Measurements from ENCODE around the gene KCNS3. TPM values are rescaled to one million over a fixed set of nuclear protein-coding genes. Genes with fewer than 3 reads are reported as not detected.
"Not testable (repeated sequence)": the region's sequence is repeated elsewhere in the genome, so short reads cannot be mapped to it uniquely, and the experiment has no call there.

KCNS3 gene
- polyA plus RNA-seq, 1 donor from 2014 or later, result not detected

DNA sequence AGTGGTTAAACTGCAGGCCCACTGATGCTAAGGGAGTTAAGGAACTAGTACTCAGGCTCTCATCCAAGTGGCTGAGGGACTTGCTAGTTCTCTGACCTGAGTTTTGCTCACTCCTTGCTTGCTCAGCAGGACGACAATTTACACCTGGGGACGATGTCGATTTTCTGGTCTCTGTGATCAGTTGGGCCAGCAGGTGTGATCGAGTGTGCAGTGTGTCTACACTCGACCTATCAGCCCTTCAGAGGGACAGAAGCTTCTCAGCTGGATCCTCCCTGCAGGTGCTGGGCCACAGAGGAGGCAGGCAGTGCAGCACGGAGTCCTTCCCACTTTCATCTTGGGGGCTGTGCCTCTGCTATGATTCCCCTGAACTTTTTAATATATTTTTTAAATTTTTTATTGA lies 71.5 kb downstream of the KCNS3 start:
- no peaks in the 10 kb centered on the region for H3K36me3 Mint-ChIP-seq
- H3K27me3 Mint-ChIP-seq, result peaks cover 6% of the 10 kb centered on the region
- H3K27ac Mint-ChIP-seq, result no peak overlapping the region
- H3K9me3 Mint-ChIP-seq, result no peaks in the 10 kb centered on the region
- H3K4me1 Mint-ChIP-seq, result no peaks in the 10 kb centered on the region
- H3K4me3 Mint-ChIP-seq, result no peak overlapping the region

DNA sequence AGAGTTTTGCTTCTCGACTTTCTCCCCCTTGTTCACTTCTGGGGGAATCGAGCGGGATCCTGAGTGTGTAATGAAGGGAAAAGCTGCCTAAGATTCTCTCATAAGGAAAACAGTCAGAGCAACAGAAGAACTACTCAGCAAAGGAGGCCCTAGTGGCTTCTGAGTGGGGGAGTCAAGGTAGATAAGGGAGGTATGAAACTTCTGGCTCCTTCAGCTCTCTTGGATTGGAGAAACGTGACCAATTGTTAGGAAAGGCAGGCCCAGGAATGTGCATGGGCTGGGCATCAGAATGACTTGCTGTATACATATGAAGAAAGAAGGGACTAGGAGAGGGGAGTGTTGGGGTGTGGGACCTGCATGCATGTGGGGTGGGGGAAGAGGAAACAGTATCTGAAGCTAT lies 73.1 kb downstream of the KCNS3 start:
- H3K27me3 Mint-ChIP-seq, result peaks cover 11% of the 10 kb centered on the region
- no peaks in the 10 kb centered on the region for H3K36me3 Mint-ChIP-seq
- no peaks in the 10 kb centered on the region for H3K9me3 Mint-ChIP-seq
- H3K4me1 Mint-ChIP-seq, result no peaks in the 10 kb centered on the region
- H3K27ac Mint-ChIP-seq, result no peak overlapping the region
- H3K4me3 Mint-ChIP-seq, result no peak overlapping the region

DNA sequence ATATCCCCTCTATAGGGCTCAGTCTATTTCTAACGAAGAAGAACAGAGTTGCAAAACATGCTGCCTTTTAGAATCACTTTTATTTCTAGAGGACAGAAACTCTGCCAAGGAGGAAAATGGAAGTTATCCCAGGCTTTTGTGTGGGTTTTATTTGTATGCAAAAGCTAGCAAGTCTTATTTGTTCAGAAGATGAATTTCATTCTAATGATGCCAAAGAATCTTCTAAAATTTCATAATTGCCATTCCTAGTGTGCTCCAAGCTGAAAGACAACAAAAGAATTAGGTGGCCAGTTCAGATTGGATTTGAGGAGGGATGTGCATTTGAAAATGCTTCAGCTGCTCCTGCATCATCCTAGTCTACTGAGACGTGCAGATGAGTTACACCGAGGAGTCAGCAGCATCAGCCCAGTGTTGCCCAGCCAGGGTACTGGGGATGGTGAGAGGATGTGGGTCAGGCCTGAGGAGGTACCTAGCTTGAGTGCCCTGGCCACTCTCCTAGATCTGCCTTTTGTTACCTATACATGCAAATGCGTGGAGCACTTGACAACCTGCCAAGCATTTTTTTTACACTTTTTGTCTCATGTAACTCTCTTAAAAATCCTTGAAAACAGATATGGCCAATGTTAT lies 80.1 kb downstream of the KCNS3 start:
- Mint-ChIP-seq H3K4me3 (no peak overlapping the region), H3K9me3 (peaks cover 0 to 2% (median 0%) of the 10 kb centered on the region in 3 donors), H3K4me1 (no peaks in the 10 kb centered on the region), H3K27me3 (peaks cover 13% of the 10 kb centered on the region), H3K27ac (no peak overlapping the region), H3K36me3 (no peaks in the 10 kb centered on the region)

DNA sequence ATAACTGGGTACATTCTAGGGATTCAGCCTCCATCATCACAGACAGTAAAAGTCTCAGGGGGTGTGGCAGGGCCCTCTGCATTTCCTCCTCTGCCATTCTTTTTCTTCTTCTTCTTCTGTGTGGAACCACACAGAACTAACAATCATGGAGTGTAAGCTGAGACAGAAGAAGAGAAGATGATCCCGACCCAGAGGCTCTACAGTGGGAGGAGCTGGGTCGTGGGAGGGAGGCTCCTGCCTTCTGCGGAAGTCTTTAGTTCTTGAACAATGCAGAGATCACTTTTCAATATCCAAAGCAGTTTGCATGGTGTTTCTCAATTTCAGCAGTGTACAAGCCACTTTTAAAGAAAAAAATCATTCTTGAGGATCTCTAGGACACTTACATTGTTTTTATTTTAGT lies 80.9 kb downstream of the KCNS3 start:
- no peak overlapping the region for H3K4me3 Mint-ChIP-seq
- H3K27me3 Mint-ChIP-seq, result peaks cover 13% of the 10 kb centered on the region
- H3K36me3 Mint-ChIP-seq, result no peaks in the 10 kb centered on the region
- H3K27ac Mint-ChIP-seq, result no peak overlapping the region
- H3K9me3 Mint-ChIP-seq, result peaks cover 0 to 2% (median 0%) of the 10 kb centered on the region in 3 donors
- no peaks in the 10 kb centered on the region for H3K4me1 Mint-ChIP-seq

DNA sequence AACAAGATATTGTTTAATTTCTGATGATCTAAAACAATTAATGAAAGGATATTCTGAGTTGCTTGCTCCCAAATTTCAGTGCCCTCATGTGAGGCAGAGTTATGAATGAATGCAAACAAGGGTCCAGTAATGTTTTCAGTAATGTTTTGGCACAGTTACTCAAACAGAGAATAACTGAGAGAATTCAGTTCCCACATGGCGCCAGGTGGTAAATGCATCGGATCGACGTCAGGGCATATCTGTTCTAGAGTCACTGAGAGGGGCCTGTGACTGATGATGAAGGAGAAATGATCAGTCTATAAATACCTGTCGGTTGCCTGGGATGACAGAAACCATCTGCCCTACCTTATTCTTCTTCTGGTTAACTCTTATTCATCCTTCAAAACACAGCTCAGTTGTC lies 81.4 kb downstream of the KCNS3 start:
- Mint-ChIP-seq H3K4me3 (no peak overlapping the region), H3K27me3 (peaks cover 13% of the 10 kb centered on the region), H3K36me3 (no peaks in the 10 kb centered on the region), H3K4me1 (no peaks in the 10 kb centered on the region), H3K27ac (no peak overlapping the region), H3K9me3 (peaks cover 0 to 2% (median 0%) of the 10 kb centered on the region in 3 donors)

DNA sequence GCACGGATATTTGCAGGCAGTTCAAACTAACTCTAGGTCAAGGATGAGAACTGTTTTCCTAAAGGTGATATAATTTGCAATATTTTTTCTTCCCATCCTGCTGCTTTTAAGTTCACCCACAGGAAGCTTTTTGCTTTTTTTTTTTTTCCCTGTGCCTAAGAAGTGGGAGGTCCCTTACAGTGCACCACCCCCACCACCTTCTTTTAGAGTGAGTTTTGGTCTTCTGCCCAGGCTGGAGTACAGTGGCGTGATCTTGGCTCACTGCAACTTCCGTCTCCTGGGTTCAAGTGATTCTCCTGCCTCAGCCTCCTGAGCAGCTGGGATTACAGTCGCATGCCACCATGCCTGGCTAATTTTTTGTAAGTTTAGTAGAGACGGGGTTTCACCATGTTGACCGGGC lies 82.5 kb downstream of the KCNS3 start:
- Mint-ChIP-seq H3K27ac (no peak overlapping the region), H3K4me3 (no peak overlapping the region), H3K27me3 (peaks cover 7% of the 10 kb centered on the region), H3K36me3 (no peaks in the 10 kb centered on the region), H3K9me3 (peaks cover 0 to 2% (median 2%) of the 10 kb centered on the region in 3 donors), H3K4me1 (no peaks in the 10 kb centered on the region)

DNA sequence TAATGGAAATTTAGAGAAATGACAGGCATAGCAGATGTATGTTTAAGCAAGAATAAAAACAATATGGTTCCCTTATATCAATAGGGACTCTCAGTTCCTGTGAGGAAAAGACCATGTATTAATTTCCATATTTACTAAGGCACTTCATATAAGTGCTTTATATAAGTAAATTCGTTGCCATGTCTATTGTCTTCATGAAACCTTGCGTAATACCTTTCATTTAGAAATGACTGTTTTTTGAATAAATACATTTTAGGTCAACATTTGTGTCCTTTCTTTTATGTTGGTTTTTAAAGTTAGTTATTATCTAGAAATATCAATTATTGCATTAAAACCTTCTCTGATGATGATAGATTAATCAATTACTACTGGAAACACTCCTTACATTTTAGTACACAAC lies 83.3 kb downstream of the KCNS3 start:
- peaks cover 0 to 5% (median 0%) of the 10 kb centered on the region in 3 donors for H3K4me1 Mint-ChIP-seq
- no peak overlapping the region for H3K27ac Mint-ChIP-seq
- H3K9me3 Mint-ChIP-seq, result peaks cover 0 to 2% (median 2%) of the 10 kb centered on the region in 3 donors
- H3K4me3 Mint-ChIP-seq, result no peak overlapping the region
- peaks cover 11% of the 10 kb centered on the region for H3K27me3 Mint-ChIP-seq
- H3K36me3 Mint-ChIP-seq, result no peaks in the 10 kb centered on the region

DNA sequence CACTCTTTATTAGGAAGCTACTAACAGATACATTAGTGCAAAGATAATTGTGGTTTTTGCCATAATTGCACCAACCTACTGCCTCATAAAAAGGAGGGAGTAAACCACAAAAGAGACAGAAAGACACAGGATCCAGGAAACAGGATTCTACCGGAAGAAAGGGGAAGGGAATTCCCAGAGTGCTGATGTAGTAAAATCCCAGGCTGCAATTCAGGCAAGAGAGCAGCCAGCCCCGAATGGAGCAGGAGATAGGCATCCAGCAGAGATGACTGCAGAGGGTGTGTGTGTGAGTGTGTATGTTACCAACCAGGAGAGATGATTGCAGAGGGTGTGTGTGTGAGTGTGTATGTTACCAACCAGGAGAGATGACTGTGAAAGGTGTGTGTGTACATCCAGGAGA lies 84.4 kb downstream of the KCNS3 start:
- H3K9me3 Mint-ChIP-seq, result peaks cover 0 to 2% (median 2%) of the 10 kb centered on the region in 3 donors
- no peak overlapping the region for H3K27ac Mint-ChIP-seq
- peaks cover 0 to 10% (median 0%) of the 10 kb centered on the region in 3 donors for H3K4me1 Mint-ChIP-seq
- H3K4me3 Mint-ChIP-seq, result no peak overlapping the region
- no peaks in the 10 kb centered on the region for H3K36me3 Mint-ChIP-seq
- peaks cover 10% of the 10 kb centered on the region for H3K27me3 Mint-ChIP-seq

DNA sequence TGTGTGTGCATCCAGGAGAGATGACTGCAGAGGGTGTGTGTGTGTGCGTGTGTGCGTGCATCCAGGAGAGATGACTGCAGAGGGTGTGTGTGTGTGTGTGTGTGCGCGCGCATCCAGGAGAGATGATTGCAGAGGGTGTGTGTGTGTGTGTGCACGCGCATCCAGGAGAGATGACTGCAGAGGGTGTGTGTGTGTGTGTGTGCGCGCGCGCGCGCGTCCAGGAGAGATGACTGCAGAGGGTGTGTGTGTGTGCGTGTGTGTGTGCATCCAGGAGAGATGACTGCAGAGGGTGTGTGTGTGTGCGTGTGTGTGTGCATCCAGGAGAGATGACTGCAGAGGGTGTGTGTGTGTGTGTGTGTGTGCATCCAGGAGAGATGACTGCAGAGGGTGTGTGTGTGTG lies 85.1 kb downstream of the KCNS3 start:
- H3K27me3 Mint-ChIP-seq, result peaks cover 12% of the 10 kb centered on the region
- not testable (repeated sequence) for H3K27ac Mint-ChIP-seq, H3K36me3 Mint-ChIP-seq, H3K9me3 Mint-ChIP-seq, H3K4me3 Mint-ChIP-seq
- H3K4me1 Mint-ChIP-seq, result peaks cover 0 to 10% (median 0%) of the 10 kb centered on the region in 3 donors

DNA sequence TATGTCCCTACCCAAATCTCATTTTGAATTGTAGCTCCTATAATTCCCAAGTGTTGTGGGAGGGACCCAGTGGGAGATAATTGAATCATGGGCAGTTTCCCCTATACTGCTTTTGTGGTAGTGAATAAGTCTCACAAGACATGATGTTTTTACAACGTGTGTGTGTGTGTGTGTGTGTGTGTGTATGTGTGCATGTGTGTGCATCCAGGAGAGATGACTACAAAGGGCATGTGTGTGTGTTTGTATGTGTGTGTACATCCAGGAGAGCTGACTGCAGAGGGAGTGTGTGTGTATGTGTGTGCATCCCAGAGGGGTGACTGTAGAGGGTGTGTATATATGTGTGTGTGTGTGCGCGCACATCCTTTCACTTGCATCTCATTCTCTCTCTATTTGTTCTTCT lies 86.7 kb downstream of the KCNS3 start:
- H3K9me3 Mint-ChIP-seq, result peaks cover 0 to 3% (median 2%) of the 10 kb centered on the region in 3 donors
- peaks cover 10% of the 10 kb centered on the region for H3K27me3 Mint-ChIP-seq
- H3K36me3 Mint-ChIP-seq, result no peaks in the 10 kb centered on the region
- H3K27ac Mint-ChIP-seq, result no peak overlapping the region
- peaks cover 0 to 10% (median 0%) of the 10 kb centered on the region in 3 donors for H3K4me1 Mint-ChIP-seq
- no peak overlapping the region for H3K4me3 Mint-ChIP-seq

DNA sequence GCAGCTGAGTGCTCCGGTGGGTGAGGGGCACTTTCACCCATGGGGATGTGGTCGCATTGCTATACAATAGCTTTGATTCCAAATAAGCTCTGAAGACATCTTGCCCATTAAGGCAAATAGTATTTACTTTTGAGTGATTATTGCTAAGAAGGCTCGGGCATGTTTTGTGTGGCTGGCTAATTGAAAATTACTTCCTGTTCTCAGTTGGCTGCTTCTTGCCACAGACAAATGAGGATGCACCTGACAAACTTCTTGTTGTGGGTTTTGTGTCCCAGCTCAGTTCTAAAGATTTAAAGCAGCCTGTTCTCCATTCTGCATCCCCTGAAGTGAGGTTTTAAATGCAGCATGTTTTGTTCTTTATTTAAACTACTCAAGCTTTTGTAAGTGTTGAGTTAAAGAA lies 88.3 kb downstream of the KCNS3 start:
- Mint-ChIP-seq H3K27me3 (peaks cover 13% of the 10 kb centered on the region), H3K9me3 (peaks cover 0 to 3% (median 2%) of the 10 kb centered on the region in 3 donors), H3K4me1 (peaks cover 0 to 10% (median 0%) of the 10 kb centered on the region in 3 donors), H3K4me3 (no peak overlapping the region), H3K36me3 (no peaks in the 10 kb centered on the region), H3K27ac (no peak overlapping the region)

DNA sequence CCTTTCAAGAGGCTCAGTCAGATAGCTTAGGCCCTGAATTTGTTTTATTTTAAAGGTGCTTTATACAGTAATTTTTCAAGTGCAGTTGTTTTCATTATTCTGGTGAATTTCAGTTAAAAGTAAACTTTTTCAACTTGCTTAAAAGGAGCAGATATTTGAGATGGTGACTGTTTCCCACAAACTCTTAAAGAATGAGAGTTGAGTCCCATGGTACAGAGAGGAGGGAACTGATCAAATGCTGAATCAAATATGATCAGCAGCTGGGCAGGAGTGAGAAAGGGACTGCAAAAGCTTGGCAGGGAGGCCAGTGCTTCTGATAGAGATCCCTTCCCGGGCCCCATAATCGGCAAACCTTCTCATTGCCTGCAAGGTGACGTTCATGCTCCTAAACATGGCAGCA lies 91.2 kb downstream of the KCNS3 start:
- H3K4me3 Mint-ChIP-seq, result no peak overlapping the region
- no peaks in the 10 kb centered on the region for H3K36me3 Mint-ChIP-seq
- peaks cover 0 to 2% (median 1%) of the 10 kb centered on the region in 3 donors for H3K9me3 Mint-ChIP-seq
- H3K27ac Mint-ChIP-seq, result no peak overlapping the region
- peaks cover 0 to 10% (median 0%) of the 10 kb centered on the region in 3 donors for H3K4me1 Mint-ChIP-seq
- H3K27me3 Mint-ChIP-seq, result peaks cover 11% of the 10 kb centered on the region

DNA sequence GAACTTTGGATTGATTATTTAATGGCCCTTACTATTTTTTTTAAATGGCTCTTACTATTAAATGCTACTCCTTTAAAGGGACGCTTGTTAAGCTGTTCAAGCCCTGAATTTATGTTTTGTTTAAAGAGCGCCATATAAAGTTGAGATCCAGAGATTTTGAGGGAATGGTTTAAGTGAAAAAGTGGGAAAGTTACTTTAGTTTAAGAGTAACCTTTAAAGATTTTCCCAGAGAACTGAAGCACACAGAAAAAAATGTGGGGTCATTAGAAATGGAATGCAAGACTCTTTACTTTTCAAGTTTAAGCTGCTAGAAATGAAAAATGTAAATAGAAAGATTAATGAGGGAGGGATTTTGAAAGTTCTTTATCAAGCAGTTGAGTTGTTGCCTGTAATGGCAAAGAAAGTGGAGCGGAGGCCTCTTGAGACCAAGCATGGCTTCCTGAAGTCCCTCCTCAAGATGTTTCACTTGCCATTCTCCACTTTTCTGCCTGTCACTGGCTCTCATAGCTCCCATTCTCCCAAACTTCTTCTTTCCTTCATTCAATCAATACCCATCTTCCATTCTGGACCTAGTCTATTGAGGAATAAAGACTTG lies 93.2 kb downstream of the KCNS3 start:
- Mint-ChIP-seq H3K4me3 (no peak overlapping the region), H3K9me3 (peaks cover 0 to 1% (median 0%) of the 10 kb centered on the region in 3 donors), H3K27me3 (peaks cover 8% of the 10 kb centered on the region), H3K4me1 (peaks cover 0 to 7% (median 0%) of the 10 kb centered on the region in 3 donors), H3K27ac (no peak overlapping the region), H3K36me3 (no peaks in the 10 kb centered on the region)

DNA sequence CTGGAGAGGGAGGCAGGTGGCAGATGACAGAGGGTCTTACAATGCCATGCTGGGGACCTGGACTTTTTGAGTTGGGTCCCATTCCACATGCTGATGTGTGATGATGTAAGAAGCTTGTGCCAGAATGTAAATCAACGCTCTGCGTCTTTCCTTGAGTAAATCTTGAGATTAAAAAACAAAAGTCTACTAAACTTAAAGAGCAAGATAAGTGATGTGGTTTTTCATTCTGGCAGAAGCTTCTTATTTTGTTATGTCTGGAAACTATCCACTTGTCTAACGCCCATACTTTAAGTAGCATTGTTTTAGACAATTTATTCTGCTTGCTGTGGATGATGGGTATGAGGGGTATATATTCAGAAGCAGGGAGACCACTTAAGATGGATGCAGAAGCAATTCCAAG lies 94.5 kb downstream of the KCNS3 start:
- Mint-ChIP-seq H3K4me3 (no peak overlapping the region), H3K27me3 (peaks cover 10% of the 10 kb centered on the region), H3K9me3 (peaks cover 0 to 1% (median 0%) of the 10 kb centered on the region in 3 donors), H3K36me3 (no peaks in the 10 kb centered on the region), H3K4me1 (no peaks in the 10 kb centered on the region), H3K27ac (no peak overlapping the region)

DNA sequence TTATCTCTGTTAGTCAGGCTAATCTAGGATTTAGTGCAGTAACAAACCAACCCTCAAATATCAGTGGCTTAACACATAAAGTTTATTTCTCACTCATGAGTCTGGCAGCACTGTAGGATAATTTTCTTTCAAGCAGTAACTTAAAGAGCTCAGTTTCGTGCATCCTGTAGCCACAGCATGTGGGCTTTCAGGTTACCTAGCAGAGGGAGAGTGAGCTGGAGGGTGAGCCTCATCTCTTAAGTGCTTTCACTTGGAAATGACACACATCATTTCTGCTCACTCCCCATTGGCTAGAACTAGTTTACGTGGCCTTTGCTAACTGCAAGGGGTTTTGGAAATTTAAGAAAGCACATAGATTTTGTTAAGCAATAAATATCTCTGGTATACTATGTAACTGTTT lies 96.9 kb downstream of the KCNS3 start:
- Mint-ChIP-seq H3K4me3 (no peak overlapping the region), H3K4me1 (no peaks in the 10 kb centered on the region), H3K9me3 (no peaks in the 10 kb centered on the region), H3K36me3 (no peaks in the 10 kb centered on the region), H3K27ac (no peak overlapping the region), H3K27me3 (peaks cover 10% of the 10 kb centered on the region)

Measured in IgD-negative memory B cell (primary cell).